ENCODE results near the gene KIRREL3. TPM values are rescaled to one million over a fixed set of nuclear protein-coding genes. Genes with fewer than 3 reads are reported as not detected.

The KIRREL3 gene
- total RNA-seq, 2 donors from 2014 or later = 0.61 to 0.64 TPM

GRCh38 chr11:127039591-127039990 lies 39.0 kb upstream of the KIRREL3 start:
- no peak for TF ChIP-seq CTCF (IDR thresholded peaks at IDR 0.05)
- Histone ChIP-seq H3K9me3 (no peaks in the 10 kb centered on the region), H3K27me3 (no peaks in the 10 kb centered on the region), H3K27ac (no peak overlapping the region), H3K9ac (ENCODE audit: low read depth in 2 of 2, low read length in 2 of 2) (no peak overlapping the region), H3K4me1 (no peaks in the 10 kb centered on the region), H3K36me3 (no peaks in the 10 kb centered on the region), H3K4me3 (no peak overlapping the region)
- no peak for DNase-seq
- intact Hi-C loops (cut with DNase I) = no loop called here

DNA sequence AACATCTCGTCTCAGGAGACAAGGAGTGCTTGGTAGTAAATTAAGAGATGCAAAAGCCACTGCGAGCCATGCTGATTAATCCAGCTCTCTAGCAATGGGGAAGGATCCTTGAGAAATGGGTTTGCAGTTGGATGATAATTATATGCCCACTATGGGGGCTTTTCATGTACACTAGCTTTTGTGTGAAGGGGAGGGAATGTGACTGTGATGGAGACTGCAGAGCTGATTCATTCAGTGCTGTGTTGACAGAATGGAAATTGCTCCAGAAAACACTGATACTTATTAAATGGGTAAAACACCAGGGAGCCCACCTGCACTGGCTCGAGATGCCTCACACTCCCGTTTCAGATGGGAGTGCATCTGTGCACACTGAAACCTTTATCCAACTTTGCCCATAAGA lies 37.0 kb upstream of the KIRREL3 start:
- no peak overlapping the region for H3K4me3 ChIP-seq
- H3K36me3 ChIP-seq = no peaks in the 10 kb centered on the region
- H3K9me3 ChIP-seq = no peaks in the 10 kb centered on the region
- no peak overlapping the region for H3K27ac ChIP-seq
- no peaks in the 10 kb centered on the region for H3K4me1 ChIP-seq
- intact Hi-C loops (cut with DNase I) = no loop called here
- H3K27me3 ChIP-seq = no peaks in the 10 kb centered on the region
- TF ChIP-seq CTCF (IDR thresholded peaks at IDR 0.05) = no peak
- H3K9ac ChIP-seq (ENCODE audit: low read depth in 2 of 2, low read length in 2 of 2) = no peak overlapping the region
- DNase-seq = no peak

DNA sequence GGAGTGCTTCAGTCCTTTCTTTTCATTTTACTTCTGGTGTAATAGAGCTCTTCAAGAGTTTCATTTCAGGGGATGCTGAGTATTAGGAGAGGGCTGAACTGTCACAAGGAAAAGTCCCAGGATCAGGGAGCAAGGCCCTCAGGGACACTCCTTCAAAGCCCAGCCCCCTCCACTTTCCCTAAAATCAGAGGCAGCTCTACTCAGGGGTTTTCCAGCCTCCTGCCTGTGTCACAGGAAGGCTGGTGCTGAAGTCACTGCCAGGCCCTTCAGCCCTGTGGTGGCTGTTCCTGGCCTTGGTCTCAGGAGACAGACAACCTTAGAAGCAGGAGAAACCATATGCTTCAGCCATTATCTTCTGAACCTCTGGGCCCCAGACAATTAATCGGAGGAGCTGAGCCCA lies 36.4 kb upstream of the KIRREL3 start:
- Histone ChIP-seq H3K4me1 (no peaks in the 10 kb centered on the region), H3K9ac (ENCODE audit: low read depth in 2 of 2, low read length in 2 of 2) (no peak overlapping the region), H3K36me3 (no peaks in the 10 kb centered on the region), H3K27me3 (no peaks in the 10 kb centered on the region), H3K4me3 (no peak overlapping the region), H3K9me3 (no peaks in the 10 kb centered on the region), H3K27ac (no peak overlapping the region)
- no peak for DNase-seq
- no peak for TF ChIP-seq CTCF (IDR thresholded peaks at IDR 0.05)
- intact Hi-C loops (cut with DNase I) = no loop called here

GRCh38 chr11:127035824-127036223 lies 35.3 kb upstream of the KIRREL3 start:
- Histone ChIP-seq H3K4me3 (no peak overlapping the region), H3K27ac (no peak overlapping the region), H3K9me3 (no peaks in the 10 kb centered on the region), H3K27me3 (no peaks in the 10 kb centered on the region), H3K4me1 (no peaks in the 10 kb centered on the region), H3K9ac (ENCODE audit: low read depth in 2 of 2, low read length in 2 of 2) (no peak overlapping the region), H3K36me3 (no peaks in the 10 kb centered on the region)
- intact Hi-C loops (cut with DNase I) = no loop called here
- TF ChIP-seq CTCF (IDR thresholded peaks at IDR 0.05) = no peak
- DNase-seq = no peak

DNA sequence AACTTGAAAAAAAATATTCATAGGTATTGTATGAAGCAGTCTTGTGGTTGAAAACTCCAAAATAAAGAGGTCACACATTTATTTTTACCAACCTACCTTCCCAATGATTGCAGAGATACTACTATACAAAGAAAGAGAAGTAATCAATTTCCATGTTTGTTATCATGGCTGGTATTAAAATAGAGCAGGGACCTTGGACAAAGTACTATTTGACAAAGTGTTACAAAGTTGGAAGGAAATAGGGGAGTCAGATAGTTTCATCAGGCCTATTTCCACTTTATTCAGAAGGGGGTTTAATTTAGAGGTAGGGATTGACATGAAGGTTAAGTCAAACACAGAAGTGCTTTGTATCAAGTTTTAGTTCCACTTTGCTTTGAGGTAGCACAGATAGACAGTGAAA lies 34.4 kb upstream of the KIRREL3 start:
- H3K9me3 ChIP-seq = no peaks in the 10 kb centered on the region
- TF ChIP-seq CTCF (IDR thresholded peaks at IDR 0.05) = no peak
- intact Hi-C loops (cut with DNase I) = no loop called here

DNA sequence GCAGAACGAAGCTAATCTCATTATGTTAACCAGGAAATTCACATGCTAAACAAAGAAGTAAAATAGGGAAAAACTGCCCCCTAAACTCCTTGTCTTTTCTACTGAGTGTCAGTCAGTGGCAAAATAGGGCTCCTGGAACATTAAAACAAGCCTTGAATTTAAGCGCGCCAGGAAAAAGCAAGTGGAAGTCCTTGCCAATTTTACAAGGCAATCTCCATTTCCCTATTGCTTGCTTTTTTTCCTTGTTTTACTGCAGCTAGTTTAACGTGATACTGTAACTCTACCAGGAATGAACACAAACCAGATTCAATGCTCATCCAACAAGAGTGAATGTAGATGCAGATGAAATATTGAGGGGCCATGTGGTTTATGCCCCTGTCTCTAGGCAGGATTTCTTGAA lies 28.1 kb upstream of the KIRREL3 start:
- Histone ChIP-seq H3K4me1 (peaks cover 3% of the 10 kb centered on the region), H3K36me3 (no peaks in the 10 kb centered on the region), H3K27me3 (no peaks in the 10 kb centered on the region), H3K27ac (no peak overlapping the region), H3K4me3 (no peak overlapping the region), H3K9ac (ENCODE audit: low read depth in 2 of 2, low read length in 2 of 2) (no peak overlapping the region), H3K9me3 (no peaks in the 10 kb centered on the region)
- intact Hi-C loops (cut with DNase I) = no loop called here
- TF ChIP-seq CTCF (IDR thresholded peaks at IDR 0.05) = no peak
- DNase-seq = no peak

More for the DNA sequence above, 34.4 kb upstream of the KIRREL3 start:
- Histone ChIP-seq H3K27ac (no peak overlapping the region), H3K4me1 (no peaks in the 10 kb centered on the region), H3K36me3 (no peaks in the 10 kb centered on the region), H3K4me3 (no peak overlapping the region), H3K27me3 (no peaks in the 10 kb centered on the region), H3K9ac (ENCODE audit: low read depth in 2 of 2, low read length in 2 of 2) (no peak overlapping the region)
- no peak for DNase-seq
